ENCODE measurements around the gene SS18L1.

SS18L1 gene

GRCh38 chr20:62155428-62156253 lies 12.1 kb downstream of the SS18L1 start:
- ChIA-PET CTCF (interaction anchor here (0.9 to 4.4 kb wide), 8 partner anchors 8 to 145 kb away, joined by 3 to 36 read pairs (median 4); no protein-coding TSS in a partner anchor), POLR2A (no interaction called here)
- DNase-seq (ENCODE audit: low read depth, low spot score) = no peak
- no peak overlapping the region for H3K4me3 ChIP-seq (ENCODE audit: low read depth, low read length)
- TF ChIP-seq, protein P1, sequence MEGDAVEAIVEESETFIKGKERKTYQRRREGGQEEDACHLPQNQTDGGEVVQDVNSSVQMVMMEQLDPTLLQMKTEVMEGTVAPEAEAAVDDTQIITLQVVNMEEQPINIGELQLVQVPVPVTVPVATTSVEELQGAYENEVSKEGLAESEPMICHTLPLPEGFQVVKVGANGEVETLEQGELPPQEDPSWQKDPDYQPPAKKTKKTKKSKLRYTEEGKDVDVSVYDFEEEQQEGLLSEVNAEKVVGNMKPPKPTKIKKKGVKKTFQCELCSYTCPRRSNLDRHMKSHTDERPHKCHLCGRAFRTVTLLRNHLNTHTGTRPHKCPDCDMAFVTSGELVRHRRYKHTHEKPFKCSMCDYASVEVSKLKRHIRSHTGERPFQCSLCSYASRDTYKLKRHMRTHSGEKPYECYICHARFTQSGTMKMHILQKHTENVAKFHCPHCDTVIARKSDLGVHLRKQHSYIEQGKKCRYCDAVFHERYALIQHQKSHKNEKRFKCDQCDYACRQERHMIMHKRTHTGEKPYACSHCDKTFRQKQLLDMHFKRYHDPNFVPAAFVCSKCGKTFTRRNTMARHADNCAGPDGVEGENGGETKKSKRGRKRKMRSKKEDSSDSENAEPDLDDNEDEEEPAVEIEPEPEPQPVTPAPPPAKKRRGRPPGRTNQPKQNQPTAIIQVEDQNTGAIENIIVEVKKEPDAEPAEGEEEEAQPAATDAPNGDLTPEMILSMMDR (IDR thresholded peaks at IDR 0.05; ENCODE audit: insufficient read depth, low read length, missing control alignments) = no peak

DNA sequence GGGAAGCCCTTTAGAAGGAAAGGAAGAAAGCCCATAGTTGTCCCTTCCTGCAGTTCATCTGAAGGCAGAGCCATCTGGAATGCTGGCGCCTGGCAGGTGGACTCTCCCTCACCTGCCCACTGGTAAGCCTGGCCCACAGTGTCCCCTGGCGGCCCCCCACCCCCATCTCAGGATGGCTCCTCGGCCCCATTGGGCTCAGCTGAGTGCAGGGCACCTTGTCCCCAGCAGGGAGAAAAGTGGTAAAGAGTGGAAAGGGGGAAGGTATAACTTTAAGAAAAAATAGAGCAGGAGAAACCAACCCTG lies 12.6 kb downstream of the SS18L1 start:
- TF ChIP-seq, protein P1 (IDR thresholded peaks at IDR 0.05; ENCODE audit: insufficient read depth, low read length, missing control alignments) = no peak
- CTCF ChIA-PET = interaction anchor here (0.6 to 4.4 kb wide), 15 partner anchors 9 to 145 kb away, joined by 3 to 36 read pairs (median 4); no protein-coding TSS in a partner anchor
- no peak for DNase-seq (ENCODE audit: low read depth, low spot score)
- POLR2A ChIA-PET = no interaction called here
- no peak overlapping the region for H3K4me3 ChIP-seq (ENCODE audit: low read depth, low read length)

- no peak for DNase-seq (ENCODE audit: low read depth, low spot score)
- POLR2A ChIA-PET = no interaction called here
- H3K4me3 ChIP-seq (ENCODE audit: low read depth, low read length) = no peak overlapping the region
- TF ChIP-seq, protein P1 (IDR thresholded peaks at IDR 0.05; ENCODE audit: insufficient read depth, low read length, missing control alignments) = peak; percentile 85
- CTCF ChIA-PET = interaction anchor here (0.6 to 4.4 kb wide), 15 partner anchors 10 to 146 kb away, joined by 3 to 36 read pairs (median 4); no protein-coding TSS in a partner anchor
These were observed 13.2 kb downstream of the SS18L1 start for GRCh38 chr20:62156592-62157386.

DNA sequence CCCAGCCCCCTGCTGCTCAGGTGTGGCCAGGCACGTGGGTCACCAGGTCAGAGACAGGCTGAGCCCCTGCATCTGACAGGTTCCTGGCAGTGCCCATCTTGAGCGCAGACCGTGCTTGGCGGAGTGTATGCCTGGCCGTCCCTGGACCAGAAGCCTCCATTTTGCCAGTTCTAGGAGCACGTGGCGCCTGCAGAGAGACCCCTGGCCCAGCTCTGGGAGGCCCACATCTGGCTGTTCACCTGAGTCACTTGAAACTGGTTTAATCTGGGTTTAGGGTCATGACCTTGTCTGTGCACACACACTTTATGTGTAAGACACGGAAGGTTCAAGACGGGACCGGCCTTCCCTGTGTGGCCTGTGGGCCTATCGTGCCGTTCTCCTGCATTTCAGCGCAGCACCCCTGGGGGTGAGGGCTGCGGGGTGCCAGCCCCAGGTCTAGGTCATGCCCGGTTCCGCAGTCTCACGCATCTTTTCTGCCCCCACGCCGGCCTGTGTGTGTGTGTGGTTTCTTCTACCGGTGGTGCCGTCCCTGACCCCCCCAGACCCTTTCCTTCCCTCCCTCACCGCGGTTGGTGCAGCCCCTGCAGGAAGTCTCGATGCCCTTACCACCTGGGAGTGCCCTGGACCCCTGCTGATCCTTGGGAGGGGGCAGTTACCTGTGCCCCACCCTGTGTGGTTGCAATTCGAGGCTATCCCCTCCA lies 14.0 kb downstream of the SS18L1 start:
- TF ChIP-seq, protein P1 (IDR thresholded peaks at IDR 0.05; ENCODE audit: insufficient read depth, low read length, missing control alignments) = no peak
- no peak for DNase-seq (ENCODE audit: low read depth, low spot score)
- ChIA-PET POLR2A (no interaction called here), CTCF (interaction anchor here (1.0 to 4.4 kb wide), 10 partner anchors 12 to 146 kb away, joined by 3 to 36 read pairs (median 4); no protein-coding TSS in a partner anchor)
- no peak overlapping the region for H3K4me3 ChIP-seq (ENCODE audit: low read depth, low read length)

DNA sequence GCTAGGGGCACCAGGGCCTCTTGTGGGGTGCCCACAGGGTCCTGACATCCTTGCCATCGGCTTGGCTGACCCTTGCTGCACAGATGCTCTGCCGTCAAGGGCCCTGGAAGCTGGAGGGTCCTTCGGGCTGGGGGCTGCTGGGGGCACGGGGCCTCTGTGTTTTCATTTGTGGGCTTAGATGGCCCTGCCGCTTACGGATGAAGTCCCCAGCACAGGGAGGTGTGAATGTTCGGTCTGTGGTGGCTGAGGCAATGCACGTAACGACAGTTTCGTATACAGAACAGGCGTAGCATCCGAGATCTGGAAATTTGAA lies 14.5 kb downstream of the SS18L1 start:
- TF ChIP-seq, protein P1 (IDR thresholded peaks at IDR 0.05; ENCODE audit: insufficient read depth, low read length, missing control alignments) = no peak
- H3K4me3 ChIP-seq (ENCODE audit: low read depth, low read length) = no peak overlapping the region
- CTCF ChIA-PET = interaction anchor here (1.6 to 4.4 kb wide), 2 partner anchors 133 to 147 kb away, joined by 3 to 36 read pairs; no protein-coding TSS in a partner anchor
- no peak for DNase-seq (ENCODE audit: low read depth, low spot score)
- POLR2A ChIA-PET = no interaction called here

Measured in AG04449 (cell line).